ENCODE data around the gene ACAP2. TPM values are rescaled to one million over a fixed set of nuclear protein-coding genes. Genes with fewer than 3 reads are reported as not detected.
"Not testable (repeated sequence)": the region's sequence is repeated elsewhere in the genome, so short reads cannot be mapped to it uniquely, and the experiment has no call there.

ACAP2 gene
- polyA plus RNA-seq, 2 of the 4 experiments (the other 2 are of a cell fraction) = 7.8 to 26.0 TPM

DNA sequence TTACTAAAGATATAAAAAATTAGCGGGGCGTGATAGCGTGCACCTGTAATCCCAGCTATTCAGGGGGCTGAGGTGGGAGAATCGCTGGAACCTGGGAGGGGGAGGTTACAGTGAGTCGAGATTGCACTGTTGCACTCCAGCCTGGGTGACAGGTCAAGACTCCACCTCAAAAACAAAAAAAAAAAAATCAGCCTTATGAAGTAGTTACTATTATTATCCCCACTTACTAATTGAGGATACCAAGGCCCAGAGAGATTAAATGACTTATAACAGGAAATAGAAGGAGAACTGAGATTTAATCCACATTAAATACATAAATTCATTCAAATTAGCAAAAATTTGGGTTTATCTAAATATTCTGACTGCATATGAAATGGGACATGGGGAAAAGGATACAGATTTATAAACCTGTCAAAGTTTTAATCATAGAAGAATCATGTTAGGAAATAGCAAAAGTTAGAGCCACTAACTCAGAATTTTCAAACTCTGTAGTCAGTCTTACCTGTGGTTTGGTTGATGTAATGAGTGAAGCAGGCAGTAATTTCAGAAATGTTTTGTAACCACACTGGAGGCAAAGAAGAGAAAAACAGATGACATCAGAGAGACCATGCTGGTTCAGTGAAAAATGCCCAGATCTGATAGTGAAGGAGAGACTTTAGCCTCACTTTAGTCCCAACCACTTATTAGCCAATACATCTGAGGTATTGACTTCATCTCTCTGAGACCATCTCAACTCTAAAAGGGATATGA, 25.0 kb upstream of the ACAP2 start (continued):
- TF ChIP-seq HMGXB4 (CRISPR knock-in tag; IDR thresholded peaks at IDR 0.05; ENCODE audit: borderline replicate concordance) = no peak

GRCh38 chr3:195466251-195466650, 23.4 kb upstream of the ACAP2 start:
- H3K9me3 ChIP-seq = no peaks in the 10 kb centered on the region
- ATAC-seq (no peak), FAIRE-seq (no peak), DNase-seq (ENCODE audit: low read depth in 1 of 2, low spot score in 1 of 2) (no peak)
- H3K4me1 ChIP-seq = no peaks in the 10 kb centered on the region
- 70% methylated on average over 4 of the region's 4 CpGs for WGBS (ENCODE audit: missing lambda C conversion rate)
- TF ChIP-seq MAFK (IDR thresholded peaks at IDR 0.05; ENCODE audit: partially characterized antibody) (no peak), RCOR1 (IDR thresholded peaks at IDR 0.05; ENCODE audit: low read depth, low read length) (no peak), RAD21 (conservative IDR thresholded peaks at IDR 0.05 in 1 of 2, IDR thresholded peaks at IDR 0.05 in 1 of 2) (no peak), PHF8 (IDR thresholded peaks at IDR 0.05; ENCODE audit: borderline replicate concordance, low read depth) (no peak), JUN (IDR thresholded peaks at IDR 0.05) (no peak), ZNF302 (CRISPR knock-in tag; IDR thresholded peaks at IDR 0.05) (no peak), TP53 (CRISPR knock-in tag; IDR thresholded peaks at IDR 0.05) (no peak), HEYL (CRISPR knock-in tag; IDR thresholded peaks at IDR 0.05) (no peak), POLR2A (IDR thresholded peaks at IDR 0.05; ENCODE audit: low read length) (no peak), FOXS1 (CRISPR knock-in tag; IDR thresholded peaks at IDR 0.05) (no peak)
- TF ChIP-seq, protein P1, sequence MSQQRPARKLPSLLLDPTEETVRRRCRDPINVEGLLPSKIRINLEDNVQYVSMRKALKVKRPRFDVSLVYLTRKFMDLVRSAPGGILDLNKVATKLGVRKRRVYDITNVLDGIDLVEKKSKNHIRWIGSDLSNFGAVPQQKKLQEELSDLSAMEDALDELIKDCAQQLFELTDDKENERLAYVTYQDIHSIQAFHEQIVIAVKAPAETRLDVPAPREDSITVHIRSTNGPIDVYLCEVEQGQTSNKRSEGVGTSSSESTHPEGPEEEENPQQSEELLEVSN (IDR thresholded peaks at IDR 0.05; ENCODE audit: borderline replicate concordance, low read depth) = no peak
- ChIA-PET CTCF (interaction anchor here (0.6 kb wide), 1 partner anchor 956 kb away, joined by 3 read pairs; no protein-coding TSS in a partner anchor), POLR2A (no interaction called here)
- no peak overlapping the region for H3K27ac ChIP-seq
- no peak overlapping the region for H3K4me2 ChIP-seq
- H3K4me3 ChIP-seq = no peak overlapping the region

DNA sequence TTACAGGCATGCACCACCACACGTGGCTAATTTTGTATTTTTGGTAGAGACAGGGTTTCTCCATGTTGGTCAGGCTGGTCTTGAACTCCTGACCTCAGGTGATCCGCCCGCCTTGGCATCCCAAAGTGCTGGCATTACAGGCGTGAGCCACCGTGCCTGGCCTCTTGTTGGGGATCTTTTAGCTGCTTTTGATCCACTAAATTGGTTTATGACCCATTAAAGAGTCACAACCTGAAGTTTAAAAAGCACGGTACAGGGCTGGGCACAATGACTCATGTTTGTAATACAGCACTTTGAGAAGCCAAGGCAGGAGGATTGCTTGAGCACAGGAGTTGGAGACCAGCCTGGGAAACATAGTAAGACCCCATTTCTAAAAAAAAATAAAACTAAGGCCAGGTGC, 20.1 kb upstream of the ACAP2 start:
- H3K4me1 ChIP-seq; H3K9me3 ChIP-seq; H3K4me3 ChIP-seq; H3K4me2 ChIP-seq; ATAC-seq; H3K27ac ChIP-seq; DNase-seq (ENCODE audit: low read depth in 1 of 2, low spot score in 1 of 2); FAIRE-seq; CTCF ChIA-PET; POLR2A ChIA-PET: not testable (repeated sequence)
- 71% methylated on average over 3 of the region's 6 CpGs for WGBS (ENCODE audit: missing lambda C conversion rate)

- no peak overlapping the region for H3K27ac ChIP-seq
- no peak overlapping the region for H3K4me3 ChIP-seq
- CTCF ChIA-PET = interaction anchor here (0.8 kb wide), 1 partner anchor 95 kb away, joined by 3 read pairs; no protein-coding TSS in a partner anchor
- DNase-seq (ENCODE audit: low read depth in 1 of 2, low spot score in 1 of 2) (no peak), ATAC-seq (no peak), FAIRE-seq (no peak)
- TF ChIP-seq CBX8 (IDR thresholded peaks at IDR 0.05) = no peak
- POLR2A ChIA-PET = no interaction called here
- WGBS (ENCODE audit: missing lambda C conversion rate) = 89% methylated on average over 3 of the region's 3 CpGs
- H3K4me2 ChIP-seq = no peak overlapping the region
- H3K9me3 ChIP-seq = no peaks in the 10 kb centered on the region
- H3K4me1 ChIP-seq = no peaks in the 10 kb centered on the region
Observed at GRCh38 chr3:195462308-195462610, 19.4 kb upstream of the ACAP2 start.

DNA sequence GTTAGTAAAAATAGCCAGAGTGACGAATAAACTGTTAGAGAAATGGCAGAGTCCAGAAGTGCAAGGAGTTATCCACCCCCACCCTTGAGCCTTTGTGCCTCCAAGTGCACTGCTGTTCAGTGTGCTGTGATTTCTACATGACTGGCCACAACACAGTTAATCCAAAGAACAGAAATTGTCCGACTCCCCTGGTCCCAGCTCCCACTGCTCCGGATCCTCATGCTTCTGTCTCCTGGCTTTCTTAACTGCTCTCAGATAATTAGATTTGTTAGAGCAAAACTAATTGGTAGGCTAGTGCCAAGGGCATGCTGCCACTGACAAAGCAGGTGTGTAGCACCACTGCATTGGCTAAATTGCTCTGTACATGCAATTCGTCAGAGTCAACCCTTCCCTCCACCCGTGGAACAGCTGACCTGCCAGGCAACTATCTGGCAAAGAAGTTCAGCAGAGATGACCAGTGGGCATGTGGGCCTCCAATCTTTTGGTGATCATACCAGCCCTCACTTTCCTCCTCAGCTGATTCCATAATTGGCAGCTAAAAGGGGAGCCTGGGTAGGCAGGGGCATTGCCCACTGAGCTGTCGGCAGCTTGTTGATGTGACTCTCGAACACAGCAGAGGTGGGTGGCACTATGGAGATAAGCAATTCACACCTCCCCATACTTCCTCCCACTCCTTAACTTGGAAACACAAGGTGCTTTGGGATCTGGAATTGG, 18.9 kb upstream of the ACAP2 start:
- no peaks in the 10 kb centered on the region for H3K9me3 ChIP-seq
- ChIA-PET POLR2A (no interaction called here), CTCF (interaction anchor here (0.8 to 0.9 kb wide), 2 partner anchors 10 to 95 kb away, joined by 3 to 4 read pairs; no protein-coding TSS in a partner anchor)
- DNase-seq (ENCODE audit: low read depth in 1 of 2, low spot score in 1 of 2) (no peak), FAIRE-seq (no peak), ATAC-seq (no peak)
- no peak overlapping the region for H3K27ac ChIP-seq
- H3K4me3 ChIP-seq = no peak overlapping the region
- no peaks in the 10 kb centered on the region for H3K4me1 ChIP-seq
- WGBS (ENCODE audit: missing lambda C conversion rate) = 60% methylated on average over 7 of the region's 7 CpGs
- no peak for TF ChIP-seq RAD21 (conservative IDR thresholded peaks at IDR 0.05 in 1 of 2, IDR thresholded peaks at IDR 0.05 in 1 of 2)
- no peak overlapping the region for H3K4me2 ChIP-seq

Data from A549 (cell line).